Esophagus squamous epithelium (tissue), 5 donors: ENCODE measurements around the gene SUPT6H. TPM values are rescaled to one million over a fixed set of nuclear protein-coding genes. Genes with fewer than 3 reads are reported as not detected.

Experiments
- DNase-seq: peaks from one replicate; lab custom pipeline; 2025; lab: John Stamatoyannopoulos, UW
- H3K27ac ChIP-seq, 4 donors: fragments of 200-600 bp; sonication (generic); one replicate each; pipeline ENCODE4 v1.5.1; 2016 to 2019; ENCODE audit warnings: mild to moderate bottlenecking in 1 of 4
- H3K27me3 ChIP-seq, 4 donors: fragments of 200-600 bp; sonication (generic); 1 replicate in 3 of 4; 2 replicates in 1 of 4; pipeline versions ENCODE4 v1.5.1 to v1.6.0; 2017 to 2021; ENCODE audit warnings: antibody characterized with exemption in 1 of 4
- H3K36me3 ChIP-seq, 3 donors: fragments of 200-600 bp; sonication (generic); one replicate each; pipeline ENCODE4 v1.5.1; 2016 to 2019
- H3K4me1 ChIP-seq, 3 donors: fragments of 200-600 bp; sonication (generic); one replicate each; pipeline ENCODE4 v1.5.1; 2017 to 2019
- H3K4me3 ChIP-seq, 4 donors: fragments of 200-600 bp; sonication (generic); 1 replicate in 3 of 4; 2 replicates in 1 of 4; pipeline ENCODE4 v1.5.1; 2016 to 2019; ENCODE audit warnings: mild to moderate bottlenecking in 2 of 4, moderate library complexity in 1 of 4
- H3K9me3 ChIP-seq, 3 donors: fragments of 200-600 bp; sonication (generic); one replicate each; pipeline ENCODE4 v1.5.1; 2016 to 2019
- CTCF ChIP-seq, 6 experiments: fragments of 450-650 bp in 4 of 6; fragments of 200-600 bp in 2 of 6; sonication (generic) in 2 of 6; IDR thresholded peaks; one replicate each; pipeline ENCODE4 v1.5.1; 2016 to 2019; ENCODE audit warnings: antibody characterized with exemption in 6 of 6, mild to moderate bottlenecking in 4 of 6, moderate library complexity in 4 of 6
- POLR2A ChIP-seq, 4 donors: fragments of 450-650 bp; IDR thresholded peaks; one replicate each; pipeline ENCODE4 v1.6.1; 2017; ENCODE audit warnings: antibody characterized with exemption in 4 of 4, mild to moderate bottlenecking in 4 of 4, moderate library complexity in 3 of 4
- WGBS, 2 donors: methylation state at CpG; one replicate each; pipeline ENCODE4 v1.1.5; 2018; 5-methylcytosine and 5-hydroxymethylcytosine counted together
- intact Hi-C: fragments of 100-400 bp; cut with DNase I; formaldehyde crosslinking; loops from one replicate; pipeline ENCODE4 v1.15.0; 2022
- total RNA-seq, 4 donors: library from RNA; depleted of rRNA; stranded (reverse); fragments of >200 nt; gene quantifications; one replicate each; pipeline ENCODE4 v1.1.0, GENCODE V29; 2016
- donor health status: DM: yes; HTN: yes; CAD: no.

Gene SUPT6H
- total RNA-seq, 4 donors from 2014 or later: 26.4 to 59.3 (median 48.8) TPM

DNA sequence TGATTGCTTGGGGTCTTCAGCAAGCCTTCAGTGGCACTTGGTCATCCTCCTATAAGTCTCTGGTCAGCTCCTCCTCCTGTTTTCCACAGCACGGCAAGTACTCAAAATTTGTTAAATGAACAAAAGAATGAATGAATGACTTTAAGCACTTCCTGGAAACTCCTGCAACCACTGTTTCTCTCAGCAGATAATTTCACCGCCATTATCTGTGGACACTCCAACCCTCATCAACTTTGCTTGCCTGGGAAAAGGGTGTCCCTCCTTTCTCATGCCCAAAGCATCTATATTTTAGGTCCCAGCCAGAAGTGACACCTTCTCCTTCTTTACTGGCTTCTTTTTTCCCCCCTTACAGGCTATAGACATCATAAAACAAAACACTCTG lies 45.3 kb downstream of the SUPT6H start:
- Histone ChIP-seq H3K27ac (no peak overlapping the region), H3K4me1 (peaks cover 10 to 33% (median 13%) of the 10 kb centered on the region in 3 donors), H3K9me3 (no peaks in the 10 kb centered on the region), H3K36me3 (peaks cover 6 to 37% (median 9%) of the 10 kb centered on the region in 3 donors), H3K4me3 (no peak overlapping the region), H3K27me3 (no peaks in the 10 kb centered on the region)
- TF ChIP-seq POLR2A (IDR thresholded peaks at IDR 0.05) (no peak), CTCF (IDR thresholded peaks at IDR 0.05) (no peak)
- 86 to 89% methylated on average over 2 of the region's 2 CpGs for WGBS, 2 donors
- no peak for DNase-seq
- intact Hi-C loops: no loop called here

DNA sequence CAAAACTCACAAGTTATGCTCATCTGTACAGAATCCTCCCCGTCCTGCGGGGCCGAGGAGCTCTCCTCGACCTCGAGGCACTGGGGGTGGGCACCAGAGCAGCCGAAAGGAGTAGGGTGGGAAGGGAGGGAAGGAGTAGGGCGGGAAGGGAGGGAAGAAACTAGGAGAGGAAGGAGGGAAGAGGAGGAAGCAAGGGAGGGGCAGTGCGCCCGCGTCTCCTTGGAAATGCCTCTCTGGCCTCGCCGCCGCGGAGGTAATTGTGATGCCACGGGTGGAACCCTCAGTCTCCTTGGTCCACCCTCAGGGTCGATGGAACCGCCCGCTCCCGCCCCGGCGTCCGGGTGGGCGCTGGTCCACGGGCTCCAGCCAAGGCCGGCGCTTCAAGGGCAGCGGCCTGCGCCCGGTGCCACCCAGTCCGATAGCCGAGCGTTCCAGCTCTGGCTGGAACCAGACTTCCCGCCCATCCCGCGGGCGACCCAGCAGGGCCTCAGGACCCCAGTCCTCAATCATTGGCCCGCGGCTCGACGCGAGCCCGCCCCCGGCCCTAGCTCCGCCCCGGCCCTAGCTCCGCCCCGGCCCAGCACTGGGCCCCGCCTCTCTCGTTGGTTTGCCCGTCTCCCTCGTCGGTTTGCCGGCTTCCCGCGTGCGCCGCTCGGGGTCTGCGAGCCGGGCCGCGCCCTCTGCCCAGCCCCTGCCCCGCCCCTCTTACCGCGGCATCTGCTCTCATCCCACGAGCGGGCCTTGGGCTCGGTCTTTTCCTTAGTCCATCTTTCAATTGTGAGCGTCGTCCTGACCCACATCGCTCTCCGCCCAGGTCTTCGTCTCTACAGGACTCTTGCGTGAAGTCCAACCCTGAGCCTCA lies 49.1 kb downstream of the SUPT6H start:
- 0 to 1% methylated on average over 22 to 46 of the region's 74 CpGs for WGBS, 2 donors
- H3K9me3 ChIP-seq: no peaks in the 10 kb centered on the region
- H3K36me3 ChIP-seq: peaks cover 0 to 25% (median 0%) of the 10 kb centered on the region in 3 donors
- H3K4me3 ChIP-seq: peak overlapping the region; percentile 56 to 79 (median 72)
- DNase-seq: peak; percentile 48
- no peaks in the 10 kb centered on the region for H3K27me3 ChIP-seq
- TF ChIP-seq POLR2A (IDR thresholded peaks at IDR 0.05) (peak in 3 of 4 donors; percentile 12 to 73 (median 70)), CTCF (IDR thresholded peaks at IDR 0.05) (no peak)
- peaks cover 10 to 45% (median 14%) of the 10 kb centered on the region in 3 donors for H3K4me1 ChIP-seq
- peak overlapping the region; percentile 88 to 92 (median 90) for H3K27ac ChIP-seq
- intact Hi-C loops: no loop called here

DNA sequence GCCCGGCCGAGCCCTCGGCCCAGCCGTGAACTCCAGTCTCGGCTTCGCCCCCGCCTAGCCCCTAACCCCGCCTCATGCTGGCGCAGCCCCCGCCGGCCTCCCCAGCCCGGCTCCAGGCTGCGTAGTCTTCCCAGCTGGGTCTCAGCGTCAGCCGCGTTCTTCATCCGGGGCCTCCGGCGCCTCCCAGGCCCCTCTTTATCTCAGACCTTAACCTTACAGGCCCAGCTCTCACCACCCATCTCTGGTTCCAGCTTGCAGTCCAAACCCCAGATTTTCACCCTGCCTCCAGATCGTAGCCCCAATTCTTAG lies 49.7 kb downstream of the SUPT6H start, which contains the start of gene PROCA1:
PROCA1 (minus strand) TSS at position 166 of the 309 bp plus-strand sequence. CDS start 228 bp downstream, outside the sequence.
- 5 to 12% methylated on average over 15 to 17 of the region's 20 CpGs for WGBS, 2 donors
- Histone ChIP-seq H3K27me3 (peaks cover 0 to under 1% (median 0%) of the 10 kb centered on the region in 4 donors), H3K27ac (peak within 1 kb of the TSS; percentile 88 to 92 (median 90)), H3K36me3 (peaks cover 0 to 25% (median 0%) of the 10 kb centered on the region in 3 donors), H3K4me3 (peak within 1 kb of the TSS; percentile 56 to 79 (median 72)), H3K9me3 (no peaks in the 10 kb centered on the region), H3K4me1 (peaks cover 14 to 51% (median 15%) of the 10 kb centered on the region in 3 donors)
- DNase-seq: no peak
- intact Hi-C loops: no loop called here
- TF ChIP-seq POLR2A (IDR thresholded peaks at IDR 0.05) (no peak), CTCF (IDR thresholded peaks at IDR 0.05) (no peak)

GRCh38 chr17:28712032-28712704 lies 50.2 kb downstream of the SUPT6H start:
- H3K4me3 ChIP-seq: peak overlapping the region; percentile 56 to 79 (median 72)
- peaks cover 0 to 6% (median 0%) of the 10 kb centered on the region in 4 donors for H3K27me3 ChIP-seq
- WGBS, 2 donors: 44 to 72% methylated on average over 3 to 17 of the region's 34 CpGs
- TF ChIP-seq POLR2A (IDR thresholded peaks at IDR 0.05) (no peak), CTCF (IDR thresholded peaks at IDR 0.05) (no peak)
- H3K27ac ChIP-seq: peak overlapping the region; percentile 88 to 92 (median 90)
- intact Hi-C loops: no loop called here
- no peaks in the 10 kb centered on the region for H3K9me3 ChIP-seq
- H3K4me1 ChIP-seq: peaks cover 15 to 56% (median 20%) of the 10 kb centered on the region in 3 donors
- peaks cover 0 to 25% (median 0%) of the 10 kb centered on the region in 3 donors for H3K36me3 ChIP-seq
- DNase-seq: no peak
